Hematopoietic multipotent progenitor cell (in vitro differentiated cells): ENCODE measurements around the gene RNU5D-1. TPM values are rescaled to one million over a fixed set of nuclear protein-coding genes. Genes with fewer than 3 reads are reported as not detected.
"Not testable (repeated sequence)": the region's sequence is repeated elsewhere in the genome, so short reads cannot be mapped to it uniquely, and the experiment has no call there.

Source experiments
- DNase-seq, 3 donors: peaks; one replicate each; pipeline ENCODE4 v3.0.0-alpha.2; 2011 to 2015; ENCODE audit warnings: low read depth in 2 of 3, low spot score in 2 of 3
- total RNA-seq: library from RNA; depleted of rRNA; stranded (reverse); fragments of >200 nt; gene quantifications from one replicate; pipeline ENCODE4 v1.2.3, GENCODE V29; 2012

The RNU5D-1 gene
- total RNA-seq, 1 donor: not detected

GRCh38 chr1:44705470-44705869, 25.5 kb downstream of the RNU5D-1 start:
- no peak for DNase-seq

- no peak for DNase-seq
Observed at GRCh38 chr1:44701141-44701573, 29.8 kb downstream of the RNU5D-1 start.

GRCh38 chr1:44700573-44700972, 30.4 kb downstream of the RNU5D-1 start:
- no peak for DNase-seq

GRCh38 chr1:44699375-44699774, 31.6 kb downstream of the RNU5D-1 start:
- not testable (repeated sequence) for DNase-seq

- peak in 1 of 3 donors; percentile 62 for DNase-seq
Observed at GRCh38 chr1:44698138-44698537, 32.8 kb downstream of the RNU5D-1 start.

GRCh38 chr1:44696789-44697345, 34.1 kb downstream of the RNU5D-1 start:
- peak in 1 of 3 donors; percentile 50 for DNase-seq

GRCh38 chr1:44696101-44696500, 34.9 kb downstream of the RNU5D-1 start:
- DNase-seq: no peak

- DNase-seq: no peak
Observed at GRCh38 chr1:44695671-44696070, 35.3 kb downstream of the RNU5D-1 start.

- no peak for DNase-seq
Observed at GRCh38 chr1:44694863-44695478, 36.0 kb downstream of the RNU5D-1 start.

GRCh38 chr1:44693900-44694299, 37.1 kb downstream of the RNU5D-1 start:
- DNase-seq: no peak

- no peak for DNase-seq
Observed at GRCh38 chr1:44693159-44693558, 37.8 kb downstream of the RNU5D-1 start.

GRCh38 chr1:44689447-44689765, 41.6 kb downstream of the RNU5D-1 start:
- no peak for DNase-seq

GRCh38 chr1:44688760-44689446, 42.1 kb downstream of the RNU5D-1 start:
- no peak for DNase-seq

- DNase-seq: no peak
Observed at GRCh38 chr1:44685881-44686280, 45.1 kb downstream of the RNU5D-1 start.

- no peak for DNase-seq
Observed at GRCh38 chr1:44685218-44685617, 45.8 kb downstream of the RNU5D-1 start.

- peak in 1 of 3 donors; percentile 21 for DNase-seq
Observed at GRCh38 chr1:44684525-44684924, 46.4 kb downstream of the RNU5D-1 start.

- no peak for DNase-seq
Observed at GRCh38 chr1:44682883-44683265, 48.1 kb downstream of the RNU5D-1 start.

GRCh38 chr1:44681905-44682882, 48.8 kb downstream of the RNU5D-1 start:
- DNase-seq: no peak
